ENCODE results near the gene EML4.

GRCh38 chr2:42339191-42339912 is 170.2 kb downstream of the EML4 start:
- TF ChIP-seq CTCF (IDR thresholded peaks at IDR 0.05), result no peak
- TF ChIP-seq POLR2A (IDR thresholded peaks at IDR 0.05), result no peak
